SK-N-SH treated with all-trans-retinoic acid at 6 μM for 48 hours (cell line): ENCODE data around the gene WBP2.

ENCODE experiments used
- ATAC-seq: fragments of 200-7000 bp; cut with Tn5 transposase; 3 replicates; pipeline ENCODE4 v1.9.1; 2020; ENCODE audit warnings: mild to moderate bottlenecking, moderate library complexity
- ARNTL ChIP-seq: fragments of 450-650 bp; formaldehyde crosslinking; IDR thresholded peaks from 2 replicates; pipeline ENCODE4 v1.5.0; 2020; ENCODE audit warnings: low read depth, mild to moderate bottlenecking, moderate library complexity, borderline replicate concordance
- BACH2 ChIP-seq: fragments of 250-450 bp; sonication (Bioruptor Pico); IDR thresholded peaks from 2 replicates; pipeline ENCODE4 v1.9.0; 2021; ENCODE audit warnings: mild to moderate bottlenecking, borderline replicate concordance
- CREB5 ChIP-seq: fragments of 250-450 bp; sonication (Bioruptor Pico); IDR thresholded peaks from 2 replicates; pipeline ENCODE4 v1.5.1; 2020; ENCODE audit warnings: low read depth, mild to moderate bottlenecking, moderate library complexity
- CSDC2 ChIP-seq: fragments of 250-450 bp; sonication (Bioruptor Pico); IDR thresholded peaks from 2 replicates; pipeline ENCODE4 v1.5.0; 2020; ENCODE audit warnings: mild to moderate bottlenecking, moderate library complexity
- CSRNP3 ChIP-seq: fragments of 250-450 bp; sonication (Bioruptor Pico); IDR thresholded peaks from 2 replicates; pipeline ENCODE4 v1.5.1; 2021; ENCODE audit warnings: mild to moderate bottlenecking, moderate library complexity
- GLIS3 ChIP-seq: fragments of 250-450 bp; sonication (Bioruptor Pico); IDR thresholded peaks from 2 replicates; pipeline ENCODE4 v1.5.0; 2020; ENCODE audit warnings: mild to moderate bottlenecking, moderate library complexity
- ISL1 ChIP-seq: fragments of 250-450 bp; sonication (Bioruptor Pico); IDR thresholded peaks from 2 replicates; pipeline ENCODE4 v2.1.2; 2022; ENCODE audit warnings: mild to moderate bottlenecking, moderate library complexity
- OSR1 ChIP-seq: fragments of 250-450 bp; sonication (Bioruptor Pico); IDR thresholded peaks from 2 replicates; pipeline ENCODE4 v1.8.0; 2022; ENCODE audit warnings: moderate library complexity, mild to moderate bottlenecking, inconsistent platforms
- PATZ1 ChIP-seq: fragments of 250-450 bp; sonication (Bioruptor Pico); IDR thresholded peaks from 2 replicates; pipeline ENCODE4 v1.8.0; 2020; ENCODE audit warnings: mild to moderate bottlenecking, moderate library complexity, borderline replicate concordance
- POU6F1 ChIP-seq: fragments of 250-450 bp; sonication (Bioruptor Pico); IDR thresholded peaks from 2 replicates; pipeline ENCODE4 v1.8.0; 2021; ENCODE audit warnings: low read depth, mild to moderate bottlenecking, moderate library complexity, borderline replicate concordance
- PPARA ChIP-seq: fragments of 250-450 bp; sonication (Bioruptor Pico); IDR thresholded peaks from 2 replicates; pipeline ENCODE4 v1.5.0; 2020; ENCODE audit warnings: mild to moderate bottlenecking, borderline replicate concordance
- RARB ChIP-seq: fragments of 250-450 bp; sonication (Bioruptor Pico); IDR thresholded peaks from 2 replicates; pipeline ENCODE4 v1.8.0; 2021; ENCODE audit warnings: mild to moderate bottlenecking, moderate library complexity
- TOX ChIP-seq: fragments of 250-450 bp; sonication (Bioruptor Pico); IDR thresholded peaks from 2 replicates; pipeline ENCODE4 v1.8.0; 2021; ENCODE audit warnings: mild to moderate bottlenecking, moderate library complexity, borderline replicate concordance
- TSHZ2 ChIP-seq: fragments of 250-450 bp; sonication (Bioruptor Pico); IDR thresholded peaks from 2 replicates; pipeline ENCODE4 v1.5.0; 2020; ENCODE audit warnings: mild to moderate bottlenecking, moderate library complexity
- ZC3H10 ChIP-seq: fragments of 250-450 bp; sonication (Bioruptor Pico); IDR thresholded peaks from 2 replicates; pipeline ENCODE4 v1.5.1; 2021; ENCODE audit warnings: mild to moderate bottlenecking, moderate library complexity
- ZFP3 ChIP-seq: fragments of 250-450 bp; sonication (Bioruptor Pico); IDR thresholded peaks from 2 replicates; pipeline ENCODE4 v1.5.0; 2020; ENCODE audit warnings: mild to moderate bottlenecking, moderate library complexity
- ZFP30 ChIP-seq: fragments of 450-650 bp; formaldehyde crosslinking; IDR thresholded peaks from 2 replicates; pipeline ENCODE4 v1.5.0; 2022; ENCODE audit warnings: mild to moderate bottlenecking, moderate library complexity
- ZNF565 ChIP-seq: fragments of 450-650 bp; formaldehyde crosslinking; conservative IDR thresholded peaks from 2 replicates; pipeline ENCODE4 v1.5.0; 2020; ENCODE audit warnings: low read depth, mild to moderate bottlenecking, moderate library complexity
- ZNF70 ChIP-seq: fragments of 450-650 bp; formaldehyde crosslinking; IDR thresholded peaks from 2 replicates; pipeline ENCODE4 v1.5.0; 2020; ENCODE audit warnings: mild to moderate bottlenecking, moderate library complexity
- ZNF8 ChIP-seq: fragments of 450-650 bp; formaldehyde crosslinking; IDR thresholded peaks from 2 replicates; pipeline ENCODE4 v1.5.0; 2020; ENCODE audit warnings: mild to moderate bottlenecking, moderate library complexity

Gene WBP2

GRCh38 chr17:75842411-75842810 lies 12.7 kb downstream of the WBP2 start:
- TF ChIP-seq ZNF8 (CRISPR knock-in tag) (no peak), ZFP30 (CRISPR knock-in tag) (no peak), OSR1 (CRISPR knock-in tag) (no peak), ZC3H10 (CRISPR knock-in tag) (no peak), BACH2 (CRISPR knock-in tag) (no peak), PATZ1 (CRISPR knock-in tag) (no peak), ISL1 (CRISPR knock-in tag) (no peak), ZNF565 (no peak), CREB5 (no peak), PPARA (no peak), TOX (CRISPR knock-in tag) (no peak), CSRNP3 (no peak), ARNTL (CRISPR knock-in tag) (no peak), TSHZ2 (no peak), POU6F1 (CRISPR knock-in tag) (no peak), ZNF70 (CRISPR knock-in tag) (no peak), GLIS3 (no peak), ZFP3 (CRISPR knock-in tag) (no peak), RARB (CRISPR knock-in tag) (no peak), CSDC2 (CRISPR knock-in tag) (no peak)
- no peak for ATAC-seq

GRCh38 chr17:75840799-75841164 lies 14.4 kb downstream of the WBP2 start:
- no peak for ATAC-seq
- no peak for TF ChIP-seq ARNTL (CRISPR knock-in tag)
- TF ChIP-seq CSRNP3, result no peak
- TF ChIP-seq ZC3H10 (CRISPR knock-in tag), result no peak
- no peak for TF ChIP-seq ZFP3 (CRISPR knock-in tag)
- TF ChIP-seq ISL1 (CRISPR knock-in tag), result no peak
- no peak for TF ChIP-seq CREB5
- TF ChIP-seq POU6F1 (CRISPR knock-in tag), result no peak
- no peak for TF ChIP-seq ZNF565
- no peak for TF ChIP-seq GLIS3
- no peak for TF ChIP-seq ZNF8 (CRISPR knock-in tag)
- TF ChIP-seq RARB (CRISPR knock-in tag), result no peak
- TF ChIP-seq CSDC2 (CRISPR knock-in tag), result no peak
